ENCODE results near the gene ZNF550. TPM values are rescaled to one million over a fixed set of nuclear protein-coding genes. Genes with fewer than 3 reads are reported as not detected.
"Not testable (repeated sequence)": the region's sequence is repeated elsewhere in the genome, so short reads cannot be mapped to it uniquely, and the experiment has no call there.

Gene ZNF550
- total RNA-seq, 1 donor from 2014 or later = 6.9 TPM

- H3K4me1 Mint-ChIP-seq (ENCODE audit: low read depth) = no peaks in the 10 kb centered on the region
- peaks cover 78% of the 10 kb centered on the region for H3K9me3 Mint-ChIP-seq
- H3K27ac Mint-ChIP-seq = no peak overlapping the region
- no peaks in the 10 kb centered on the region for H3K27me3 Mint-ChIP-seq (ENCODE audit: low read depth)
- H3K4me3 Mint-ChIP-seq (ENCODE audit: low read depth) = no peak overlapping the region
- DNase-seq (ENCODE audit: low spot score) = no peak
- intact Hi-C loops (cut with micrococcal nuclease) = no loop called here
- peaks cover 9% of the 10 kb centered on the region for H3K36me3 Mint-ChIP-seq (ENCODE audit: low read depth)
Observed at GRCh38 chr19:57566396-57567265, 7.0 kb upstream of the ZNF550 start.

- DNase-seq (ENCODE audit: low spot score) = no peak
- Mint-ChIP-seq H3K9me3 (peaks cover 73% of the 10 kb centered on the region), H3K4me3 (ENCODE audit: low read depth) (no peak overlapping the region), H3K27me3 (ENCODE audit: low read depth) (no peaks in the 10 kb centered on the region), H3K36me3 (ENCODE audit: low read depth) (peaks cover 4% of the 10 kb centered on the region), H3K27ac (no peak overlapping the region), H3K4me1 (ENCODE audit: low read depth) (peaks cover 11% of the 10 kb centered on the region)
- intact Hi-C loops (cut with micrococcal nuclease) = no loop called here
Observed at GRCh38 chr19:57563547-57563946, 3.9 kb upstream of the ZNF550 start.

- Mint-ChIP-seq H3K4me3 (ENCODE audit: low read depth) (peak overlapping the region; percentile 88), H3K36me3 (ENCODE audit: low read depth) (peaks cover 32% of the 10 kb centered on the region), H3K4me1 (ENCODE audit: low read depth) (peaks cover 18% of the 10 kb centered on the region), H3K27me3 (ENCODE audit: low read depth) (no peaks in the 10 kb centered on the region), H3K9me3 (peaks cover 59% of the 10 kb centered on the region), H3K27ac (peak overlapping the region; percentile 76)
- DNase-seq (ENCODE audit: low spot score) = no peak
- intact Hi-C loops (cut with micrococcal nuclease) = no loop called here
Observed at GRCh38 chr19:57560049-57560491, 407 bp upstream of the ZNF550 start.

- peak overlapping the region; percentile 76 for H3K27ac Mint-ChIP-seq
- intact Hi-C loops (cut with micrococcal nuclease) = loop anchor here (1.0 kb wide), 3 partner anchors 19 to 40 kb away; partner anchors contain the start of genes ZNF416, ZNF530 and ZNF549
- peaks cover 43% of the 10 kb centered on the region for H3K36me3 Mint-ChIP-seq (ENCODE audit: low read depth)
- DNase-seq (ENCODE audit: low spot score) = no peak
- H3K9me3 Mint-ChIP-seq = peaks cover 63% of the 10 kb centered on the region
- H3K27me3 Mint-ChIP-seq (ENCODE audit: low read depth) = no peaks in the 10 kb centered on the region
- H3K4me3 Mint-ChIP-seq (ENCODE audit: low read depth) = peak overlapping the region; percentile 88
- H3K4me1 Mint-ChIP-seq (ENCODE audit: low read depth) = peaks cover 18% of the 10 kb centered on the region
Observed at GRCh38 chr19:57559008-57559403, 657 bp downstream of the ZNF550 start.

GRCh38 chr19:57558525-57558924, 1.1 kb downstream of the ZNF550 start:
- peak overlapping the region; percentile 76 for H3K27ac Mint-ChIP-seq
- peak overlapping the region; percentile 88 for H3K4me3 Mint-ChIP-seq (ENCODE audit: low read depth)
- H3K4me1 Mint-ChIP-seq (ENCODE audit: low read depth) = peaks cover 18% of the 10 kb centered on the region
- no peak for DNase-seq (ENCODE audit: low spot score)
- peaks cover 61% of the 10 kb centered on the region for H3K9me3 Mint-ChIP-seq
- H3K36me3 Mint-ChIP-seq (ENCODE audit: low read depth) = peaks cover 48% of the 10 kb centered on the region
- intact Hi-C loops (cut with micrococcal nuclease) = no loop called here
- no peaks in the 10 kb centered on the region for H3K27me3 Mint-ChIP-seq (ENCODE audit: low read depth)

GRCh38 chr19:57557659-57558058, 2.0 kb downstream of the ZNF550 start:
- intact Hi-C loops (cut with micrococcal nuclease) = no loop called here
- no peak for DNase-seq (ENCODE audit: low spot score)
- no peaks in the 10 kb centered on the region for H3K27me3 Mint-ChIP-seq (ENCODE audit: low read depth)
- peaks cover 65% of the 10 kb centered on the region for H3K9me3 Mint-ChIP-seq
- H3K4me1 Mint-ChIP-seq (ENCODE audit: low read depth) = peaks cover 18% of the 10 kb centered on the region
- no peak overlapping the region for H3K27ac Mint-ChIP-seq
- peaks cover 56% of the 10 kb centered on the region for H3K36me3 Mint-ChIP-seq (ENCODE audit: low read depth)
- peak overlapping the region; percentile 88 for H3K4me3 Mint-ChIP-seq (ENCODE audit: low read depth)

GRCh38 chr19:57552432-57552831, 7.2 kb downstream of the ZNF550 start:
- no peak for DNase-seq (ENCODE audit: low spot score)
- Mint-ChIP-seq H3K36me3 (ENCODE audit: low read depth) (peaks cover 100% of the 10 kb centered on the region), H3K4me3 (ENCODE audit: low read depth) (no peak overlapping the region), H3K9me3 (peaks cover 78% of the 10 kb centered on the region), H3K27ac (no peak overlapping the region), H3K4me1 (ENCODE audit: low read depth) (no peaks in the 10 kb centered on the region), H3K27me3 (ENCODE audit: low read depth) (no peaks in the 10 kb centered on the region)
- intact Hi-C loops (cut with micrococcal nuclease) = no loop called here

- intact Hi-C loops (cut with micrococcal nuclease) = no loop called here
- Mint-ChIP-seq H3K4me1 (ENCODE audit: low read depth) (no peaks in the 10 kb centered on the region), H3K27me3 (ENCODE audit: low read depth) (no peaks in the 10 kb centered on the region), H3K36me3 (ENCODE audit: low read depth) (peaks cover 98% of the 10 kb centered on the region), H3K9me3 (peaks cover 78% of the 10 kb centered on the region), H3K27ac (no peak overlapping the region), H3K4me3 (ENCODE audit: low read depth) (no peak overlapping the region)
- no peak for DNase-seq (ENCODE audit: low spot score)
Observed at GRCh38 chr19:57546513-57546912, 13.2 kb downstream of the ZNF550 start.

GRCh38 chr19:57537953-57538547, 21.6 kb downstream of the ZNF550 start:
- Mint-ChIP-seq H3K27ac (no peak overlapping the region), H3K4me1 (ENCODE audit: low read depth) (no peaks in the 10 kb centered on the region), H3K36me3 (ENCODE audit: low read depth) (peaks cover 98% of the 10 kb centered on the region), H3K27me3 (ENCODE audit: low read depth) (no peaks in the 10 kb centered on the region), H3K9me3 (peaks cover 96% of the 10 kb centered on the region), H3K4me3 (ENCODE audit: low read depth) (no peak overlapping the region)
- no peak for DNase-seq (ENCODE audit: low spot score)
- intact Hi-C loops (cut with micrococcal nuclease) = no loop called here

GRCh38 chr19:57527136-57527881, 32.4 kb downstream of the ZNF550 start, which contains the start of gene ZNF549:
ZNF549 (plus strand) TSS chr19:57527356; CDS start chr19:57527574, 218 bp downstream.
- Mint-ChIP-seq H3K9me3 (peaks cover 74% of the 10 kb centered on the region), H3K27me3 (ENCODE audit: low read depth) (no peaks in the 10 kb centered on the region), H3K36me3 (ENCODE audit: low read depth) (peaks cover 42% of the 10 kb centered on the region), H3K4me3 (ENCODE audit: low read depth) (peak within 1 kb of the TSS; percentile 97), H3K27ac (peak within 1 kb of the TSS; percentile 78), H3K4me1 (ENCODE audit: low read depth) (peaks cover 15% of the 10 kb centered on the region)
- DNase-seq (ENCODE audit: low spot score) = peak; percentile 84
- intact Hi-C loops (cut with micrococcal nuclease) = loop anchor here (1.0 to 5.0 kb wide), 5 partner anchors 32 to 138 kb away; partner anchors contain the start of genes ZNF17, ZNF419, ZNF548 and ZNF550

GRCh38 chr19:57518021-57518420, 41.6 kb downstream of the ZNF550 start:
- intact Hi-C loops (cut with micrococcal nuclease); H3K4me3 Mint-ChIP-seq (ENCODE audit: low read depth); H3K4me1 Mint-ChIP-seq (ENCODE audit: low read depth); DNase-seq (ENCODE audit: low spot score); H3K27me3 Mint-ChIP-seq (ENCODE audit: low read depth); H3K27ac Mint-ChIP-seq: not testable (repeated sequence)
- H3K9me3 Mint-ChIP-seq = peaks cover 58% of the 10 kb centered on the region
- H3K36me3 Mint-ChIP-seq (ENCODE audit: low read depth) = peaks cover 30% of the 10 kb centered on the region

GRCh38 chr19:57515255-57515654, 44.4 kb downstream of the ZNF550 start:
- Mint-ChIP-seq H3K4me1 (ENCODE audit: low read depth) (no peaks in the 10 kb centered on the region), H3K4me3 (ENCODE audit: low read depth) (no peak overlapping the region), H3K27me3 (ENCODE audit: low read depth) (no peaks in the 10 kb centered on the region), H3K36me3 (ENCODE audit: low read depth) (peaks cover 38% of the 10 kb centered on the region), H3K27ac (no peak overlapping the region), H3K9me3 (peaks cover 61% of the 10 kb centered on the region)
- no peak for DNase-seq (ENCODE audit: low spot score)
- intact Hi-C loops (cut with micrococcal nuclease) = no loop called here
